Heart right ventricle (tissue), 16 donors: ENCODE measurements around the gene TSPAN10. TPM values are rescaled to one million over a fixed set of nuclear protein-coding genes. Genes with fewer than 3 reads are reported as not detected.
A peak's percentile ranks its signal among the peaks of the same experiment; 100 is the strongest.

Experiments
- ATAC-seq, 8 donors: fragments of 200-7000 bp; cut with Tn5 transposase; one replicate each; pipeline ENCODE4 v1.9.1; 2020; ENCODE audit warnings: mild to moderate bottlenecking in 8 of 8, moderate library complexity in 8 of 8, moderate number of reproducible peaks in 1 of 8
- DNase-seq, 2 donors: peaks; one replicate each; pipeline ENCODE4 v3.0.0-alpha.2; 2020
- H3K27ac ChIP-seq, 10 donors: fragments of 200-600 bp; sonication (generic) in 2 of 10; one replicate each; pipeline versions ENCODE4 v1.5.0 to v1.8.0; 2020 to 2022; ENCODE audit warnings: mild to moderate bottlenecking in 3 of 10
- H3K27me3 ChIP-seq, 7 donors: fragments of 200-600 bp; one replicate each; pipeline ENCODE4 v1.8.0; 2021 to 2022; ENCODE audit warnings: mild to moderate bottlenecking in 2 of 7
- H3K36me3 ChIP-seq, 9 donors: fragments of 200-600 bp; sonication (generic) in 1 of 9; one replicate each; pipeline versions ENCODE4 v1.5.0 to v1.8.0; 2020 to 2022; ENCODE audit warnings: mild to moderate bottlenecking in 2 of 9
- H3K4me1 ChIP-seq, 9 donors: fragments of 200-600 bp; sonication (generic) in 1 of 9; one replicate each; pipeline versions ENCODE4 v1.5.0 to v1.8.0; 2020 to 2022; ENCODE audit warnings: mild to moderate bottlenecking in 4 of 9
- H3K4me3 ChIP-seq, 10 donors: fragments of 200-600 bp; sonication (generic) in 2 of 10; one replicate each; pipeline versions ENCODE4 v1.5.0 to v1.8.0; 2020 to 2022; ENCODE audit warnings: mild to moderate bottlenecking in 7 of 10, moderate library complexity in 2 of 10
- H3K9me3 ChIP-seq, 11 donors: fragments of 200-600 bp in 10 of 11; sonication (generic) in 2 of 11; one replicate each; pipeline versions ENCODE4 v1.5.0 to v1.8.0; 2013 to 2022; ENCODE audit warnings: mild to moderate bottlenecking in 2 of 11, control low read depth in 1 of 11, moderate library complexity in 1 of 11
- WGBS, 2 donors: extraction: QIAGEN DNeasy Blood & Tissue Kit; methylation state at CpG; one replicate each; pipeline ENCODE4 v1.1.7; 2013; ENCODE audit warnings: inconsistent platforms in 1 of 2; 5-methylcytosine and 5-hydroxymethylcytosine counted together
- intact Hi-C, 10 donors: fragments of 100-400 bp; cut with DNase I; formaldehyde crosslinking; loops; one replicate each; pipeline versions ENCODE4 v1.11.1 to v1.14.2; 2022
- polyA plus RNA-seq, 2 donors: library from polyadenylated mRNA; stranded (reverse); fragments of 200-250 nt; gene quantifications; one replicate each; pipeline ENCODE4 v1.2.3, GENCODE V29; 2013
- total RNA-seq, 10 donors: library from RNA; stranded (reverse); fragmentation: NEBNext Ultra II Directional in 3 of 10; extraction: Animal tissue kit (Norgen Biotek cat#: 25700) in 3 of 10; gene quantifications; one replicate each; pipeline versions ENCODE4 v1.2.1 to v1.2.4, GENCODE V29; 2021 to 2023
- TF ChIP-seq, protein P1 (sequence below), 9 donors: fragments of 200-600 bp; sonication (generic) in 2 of 9; IDR thresholded peaks; one replicate each; pipeline versions ENCODE4 v1.5.0 to v1.8.0; 2021 to 2022; ENCODE audit warnings: antibody characterized with exemption in 9 of 9, mild to moderate bottlenecking in 5 of 9, moderate library complexity in 1 of 9
- donor health status: Arrhythmogenic right ventricular cardiomyopathy.
- donor health status: ischemic (EF 13 %, LVEDD 7.1; RV severe dilation, severe dysfunction).
- donor health status: healthy with polysubstance abuse.
- donor health status: DM: no; HTN: yes; CAD: no.
- donor health status: DM: no; HTN: no; CAD: no.
- donor health status: ischemic (EF 25% LVEDD 6.9; RV normal size, moderate dysfunction).
- donor health status: ischemic (EF 25% LVEDD 5.7; RV mildly dilated, moderate dysfunction).
- donor health status: healthy.
- donor health status: DM: yes; HTN: yes; CAD: no.
- donor health status: Ischemic cardiomyopathy.
- donor health status: ischemic (EF 35%, LVEDD 5.7; RV mildly dilated, moderate dysfunction).
- donor health status: nonischemic (EF 11% LVEDD 7.7; RV severe dilation, severe dysfunction).
- donor health status: DM: yes; HTN: yes; CAD: no.
- donor health status: PGD.
- donor health status: ischemic (EF 29% LVEDD 5.4; RV normal size, mild dysfunction).
- donor health status: nonischemic (EF 23%, LVEDD 6.1; RV moderate dilation, normal function).

TSPAN10 gene
- total and polyA plus RNA-seq, 12 donors, result 0.12 to 0.57 (median 0.25) TPM

DNA sequence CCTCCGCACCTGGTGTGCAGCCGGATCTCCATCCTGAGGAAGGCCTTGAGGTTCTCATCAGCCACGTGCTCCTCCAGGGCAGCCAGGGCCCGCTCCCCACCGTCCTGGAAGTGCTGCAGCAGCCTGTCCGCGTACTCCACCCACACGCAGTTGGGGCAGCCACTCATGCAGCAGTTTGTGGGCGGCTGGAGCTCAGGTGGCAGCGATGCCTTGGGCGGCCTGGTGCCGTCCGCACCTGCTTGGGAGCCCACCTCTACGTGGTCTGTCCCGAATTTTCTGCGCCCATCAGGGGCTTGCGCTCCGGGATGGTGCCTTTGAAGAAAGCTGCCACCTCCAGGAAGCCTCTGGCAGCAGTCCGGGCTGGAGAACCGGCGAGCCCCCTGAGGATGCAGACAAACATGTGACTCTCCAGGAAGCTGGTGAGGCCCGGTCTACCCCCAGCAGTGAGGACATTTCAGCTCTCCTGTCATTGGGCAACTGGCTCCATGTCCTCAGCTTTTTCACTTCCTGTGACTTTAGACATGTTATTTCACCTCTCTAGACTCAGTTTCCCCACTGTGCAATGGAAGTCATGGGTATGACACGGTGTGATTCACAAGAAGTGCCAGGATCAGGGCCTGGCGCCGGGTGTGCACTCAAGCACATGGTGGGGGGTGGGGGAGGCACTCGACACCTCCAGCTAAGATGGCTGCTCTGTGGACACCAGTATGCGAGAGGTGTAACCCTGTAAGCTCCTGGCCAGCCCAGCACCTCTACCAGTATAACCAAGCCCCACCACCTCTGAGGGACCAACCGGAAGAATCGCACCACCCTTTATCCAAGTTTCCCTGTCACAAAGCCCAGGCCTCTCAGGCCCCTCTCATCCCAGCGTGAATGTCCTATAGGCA lies 28.5 kb downstream of the TSPAN10 start:
- peaks cover 6 to 29% (median 24%) of the 10 kb centered on the region in 9 donors for H3K4me1 ChIP-seq
- TF ChIP-seq, protein P1, sequence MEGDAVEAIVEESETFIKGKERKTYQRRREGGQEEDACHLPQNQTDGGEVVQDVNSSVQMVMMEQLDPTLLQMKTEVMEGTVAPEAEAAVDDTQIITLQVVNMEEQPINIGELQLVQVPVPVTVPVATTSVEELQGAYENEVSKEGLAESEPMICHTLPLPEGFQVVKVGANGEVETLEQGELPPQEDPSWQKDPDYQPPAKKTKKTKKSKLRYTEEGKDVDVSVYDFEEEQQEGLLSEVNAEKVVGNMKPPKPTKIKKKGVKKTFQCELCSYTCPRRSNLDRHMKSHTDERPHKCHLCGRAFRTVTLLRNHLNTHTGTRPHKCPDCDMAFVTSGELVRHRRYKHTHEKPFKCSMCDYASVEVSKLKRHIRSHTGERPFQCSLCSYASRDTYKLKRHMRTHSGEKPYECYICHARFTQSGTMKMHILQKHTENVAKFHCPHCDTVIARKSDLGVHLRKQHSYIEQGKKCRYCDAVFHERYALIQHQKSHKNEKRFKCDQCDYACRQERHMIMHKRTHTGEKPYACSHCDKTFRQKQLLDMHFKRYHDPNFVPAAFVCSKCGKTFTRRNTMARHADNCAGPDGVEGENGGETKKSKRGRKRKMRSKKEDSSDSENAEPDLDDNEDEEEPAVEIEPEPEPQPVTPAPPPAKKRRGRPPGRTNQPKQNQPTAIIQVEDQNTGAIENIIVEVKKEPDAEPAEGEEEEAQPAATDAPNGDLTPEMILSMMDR (IDR thresholded peaks at IDR 0.05), result no peak
- 61 to 65% methylated on average over 30 of the region's 30 CpGs for WGBS, 2 donors
- peak overlapping the region; percentile 30 to 97 (median 92) for H3K27ac ChIP-seq
- DNase-seq, result no peak
- no peaks in the 10 kb centered on the region for H3K9me3 ChIP-seq
- no peaks in the 10 kb centered on the region for H3K27me3 ChIP-seq
- peak overlapping the region; percentile 71 to 99 (median 94) for H3K4me3 ChIP-seq
- ATAC-seq, result peak in 6 of 8 donors; percentile 2 to 35 (median 7)
- intact Hi-C loops, result loop anchor here in 2 of 10 donors (1.0 to 2.0 kb wide), 3 partner anchors 18 to 29 kb away; partner anchors contain the start of genes NPLOC4 (in 2 of the 2), TSPAN10 (in 2 of the 2) and ARL16 (in 1 of the 2)
- H3K36me3 ChIP-seq, result peaks cover 0 to 36% (median 0%) of the 10 kb centered on the region in 9 donors

DNA sequence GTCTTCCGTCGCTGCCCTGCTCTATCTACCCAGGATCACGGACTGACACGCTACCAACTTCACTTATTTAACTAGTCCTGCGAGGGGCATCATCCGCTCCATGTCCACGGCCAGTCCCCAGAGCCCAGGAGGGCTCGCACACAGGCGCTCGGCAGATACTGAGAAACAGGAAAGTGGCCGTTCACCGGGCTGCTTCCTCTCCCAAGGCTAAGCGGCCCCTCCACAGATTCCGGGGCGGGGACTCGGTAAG lies 29.0 kb downstream of the TSPAN10 start:
- TF ChIP-seq, protein P1 (IDR thresholded peaks at IDR 0.05), result no peak
- Histone ChIP-seq H3K4me1 (peaks cover 6 to 29% (median 24%) of the 10 kb centered on the region in 9 donors), H3K27ac (peak overlapping the region; percentile 30 to 97 (median 92)), H3K27me3 (no peaks in the 10 kb centered on the region), H3K9me3 (no peaks in the 10 kb centered on the region), H3K4me3 (peak overlapping the region; percentile 71 to 99 (median 94)), H3K36me3 (peaks cover 0 to 42% (median 0%) of the 10 kb centered on the region in 9 donors)
- 0 to 1% methylated on average over 16 of the region's 16 CpGs for WGBS, 2 donors
- ATAC-seq (peak in 6 of 8 donors; percentile 6 to 51 (median 22)), DNase-seq (no peak)
- intact Hi-C loops, result loop anchor here in 2 of 10 donors (1.0 to 2.0 kb wide), 3 partner anchors 17 to 29 kb away; partner anchors contain the start of genes NPLOC4 (in 2 of the 2), TSPAN10 (in 2 of the 2) and ARL16 (in 1 of the 2)

DNA sequence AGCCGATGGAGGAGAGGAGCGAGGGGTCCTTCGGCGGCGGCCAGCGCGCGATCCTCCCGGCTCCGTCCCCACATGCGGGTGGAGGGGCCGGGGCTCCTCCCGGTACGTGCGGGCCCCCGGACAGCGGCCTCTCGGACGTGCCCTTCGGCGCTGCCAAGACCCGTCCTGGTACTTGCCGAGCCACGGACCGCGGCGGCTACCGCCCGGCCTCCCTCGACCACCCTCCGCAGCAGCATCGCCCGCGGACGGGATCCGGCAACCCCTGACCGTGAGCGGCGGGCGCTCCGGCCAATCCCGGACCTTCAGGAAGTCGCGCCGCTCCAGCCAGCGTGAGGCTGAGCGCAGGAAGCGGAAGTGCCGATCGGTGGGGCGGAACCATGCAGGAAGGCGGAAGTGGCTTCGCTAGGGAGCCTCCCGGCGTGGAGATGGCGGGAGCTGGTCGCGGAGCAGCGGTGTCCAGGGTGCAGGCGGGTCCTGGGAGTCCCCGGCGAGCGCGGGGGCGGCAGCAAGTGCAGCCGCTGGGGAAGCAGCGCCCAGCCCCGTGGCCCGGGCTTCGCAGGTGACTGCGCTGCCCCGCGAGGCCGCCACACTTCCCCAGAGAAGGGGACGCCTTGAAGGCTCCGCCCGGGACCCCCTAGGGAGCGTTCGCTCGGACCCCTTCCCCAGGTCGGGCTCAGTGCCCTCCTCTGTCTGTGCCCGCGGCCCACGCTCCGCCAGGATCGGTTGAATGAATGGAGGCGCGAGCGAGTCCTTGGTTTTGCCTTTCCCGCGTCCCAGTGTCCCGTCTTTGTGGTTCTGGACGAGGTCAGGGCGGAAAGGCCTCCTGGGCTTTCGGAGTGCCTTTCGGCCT lies 29.6 kb downstream of the TSPAN10 start, which contains the start of the genes CCDC137 and OXLD1:
TSS of gene CCDC137 (plus strand) at position 396 of the 850 bp plus-strand sequence. CDS start at position 426, 30 bp downstream.
TSS of gene OXLD1 (minus strand) at position 264 of the 850 bp plus-strand sequence. CDS start at position 236, 28 bp downstream.
- H3K9me3 ChIP-seq, result no peaks in the 10 kb centered on the region
- WGBS, 2 donors, result 0 to 1% methylated on average over 87 to 96 of the region's 96 CpGs
- intact Hi-C loops, result loop anchor here in 2 of 10 donors (1.0 to 2.0 kb wide), 3 partner anchors 17 to 30 kb away; partner anchors contain the start of genes NPLOC4 (in 2 of the 2), TSPAN10 (in 2 of the 2) and ARL16 (in 1 of the 2)
- no peaks in the 10 kb centered on the region for H3K27me3 ChIP-seq
- ATAC-seq (peak; percentile 96 to 100 (median 99)), DNase-seq (peak; percentile 97)
- peaks cover 0 to 48% (median 0%) of the 10 kb centered on the region in 9 donors for H3K36me3 ChIP-seq
- TF ChIP-seq, protein P1 (IDR thresholded peaks at IDR 0.05), result no peak
- H3K27ac ChIP-seq, result peak within 1 kb of the TSS; percentile 30 to 97 (median 92)
- H3K4me1 ChIP-seq, result peaks cover 6 to 29% (median 24%) of the 10 kb centered on the region in 9 donors
- H3K4me3 ChIP-seq, result peak within 1 kb of the TSS; percentile 71 to 99 (median 94)
